GM18909 (cell line): Measurements from ENCODE around the gene GJB5.

Source experiments
- ATAC-seq: cut with Tn5 transposase; IDR thresholded peaks from one replicate; pipeline ENCODE4 v1.9.1; 2021; ENCODE audit warnings: mild to moderate bottlenecking; ENCODE audit not compliant: unreplicated experiment, poor library complexity

The GJB5 gene

DNA sequence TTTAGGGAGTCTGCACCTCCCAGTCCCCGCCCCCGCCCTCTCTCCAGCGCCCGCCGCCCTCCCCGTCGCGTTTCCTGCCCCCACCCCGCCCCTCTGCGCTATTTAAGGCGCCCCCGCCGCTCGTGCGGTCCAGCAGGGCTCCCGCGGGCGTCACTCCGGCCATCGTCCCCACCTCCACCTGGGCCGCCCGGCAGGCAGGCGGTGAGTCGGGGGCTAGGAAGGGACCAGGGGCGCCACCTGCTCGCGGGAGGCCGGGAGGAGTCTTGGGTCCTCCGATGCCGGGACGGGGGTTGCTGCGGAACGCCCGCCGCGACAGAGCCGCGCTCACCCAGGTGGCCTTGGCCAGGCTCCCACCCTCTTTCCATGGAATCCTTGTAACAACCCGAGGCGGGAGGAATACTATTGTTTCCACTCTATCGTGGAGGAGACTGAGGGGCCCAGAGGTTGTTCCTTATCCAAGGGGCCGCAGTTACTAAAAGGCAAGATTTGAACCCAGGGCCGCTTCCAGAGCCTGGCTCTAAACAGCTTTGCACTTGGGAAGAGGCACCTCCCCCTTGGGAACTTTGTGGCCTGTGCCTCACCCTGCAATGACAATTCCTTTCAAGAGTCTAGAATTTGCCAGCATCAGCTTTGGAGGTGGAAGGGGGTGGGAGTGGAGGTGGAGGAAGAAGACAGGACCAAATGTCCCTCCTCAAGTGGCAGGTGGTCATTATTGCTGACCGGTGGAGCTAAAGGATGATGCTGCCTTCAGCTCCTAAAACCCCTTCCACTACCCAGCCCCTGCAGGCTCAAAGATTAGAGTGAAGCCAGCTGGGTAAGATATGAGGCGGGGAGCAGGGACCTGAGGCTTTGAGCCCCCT is 38.3 kb downstream of the GJB5 start, which contains the start of gene GJA4:
TSS of gene GJA4 (plus strand) at position 132 of the 860 bp plus-strand sequence. CDS start 1,215 bp downstream, outside the sequence.
- ATAC-seq = no peak

- no peak for ATAC-seq
Observed at GRCh38 chr1:34794001-34794789, 39.3 kb downstream of the GJB5 start.

DNA sequence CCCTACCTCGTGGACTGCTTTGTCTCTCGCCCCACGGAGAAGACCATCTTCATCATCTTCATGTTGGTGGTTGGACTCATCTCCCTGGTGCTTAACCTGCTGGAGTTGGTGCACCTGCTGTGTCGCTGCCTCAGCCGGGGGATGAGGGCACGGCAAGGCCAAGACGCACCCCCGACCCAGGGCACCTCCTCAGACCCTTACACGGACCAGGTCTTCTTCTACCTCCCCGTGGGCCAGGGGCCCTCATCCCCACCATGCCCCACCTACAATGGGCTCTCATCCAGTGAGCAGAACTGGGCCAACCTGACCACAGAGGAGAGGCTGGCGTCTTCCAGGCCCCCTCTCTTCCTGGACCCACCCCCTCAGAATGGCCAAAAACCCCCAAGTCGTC is 39.9 kb downstream of the GJB5 start:
- no peak for ATAC-seq

- no peak for ATAC-seq
Observed at GRCh38 chr1:34795916-34796315, 41.1 kb downstream of the GJB5 start.

DNA sequence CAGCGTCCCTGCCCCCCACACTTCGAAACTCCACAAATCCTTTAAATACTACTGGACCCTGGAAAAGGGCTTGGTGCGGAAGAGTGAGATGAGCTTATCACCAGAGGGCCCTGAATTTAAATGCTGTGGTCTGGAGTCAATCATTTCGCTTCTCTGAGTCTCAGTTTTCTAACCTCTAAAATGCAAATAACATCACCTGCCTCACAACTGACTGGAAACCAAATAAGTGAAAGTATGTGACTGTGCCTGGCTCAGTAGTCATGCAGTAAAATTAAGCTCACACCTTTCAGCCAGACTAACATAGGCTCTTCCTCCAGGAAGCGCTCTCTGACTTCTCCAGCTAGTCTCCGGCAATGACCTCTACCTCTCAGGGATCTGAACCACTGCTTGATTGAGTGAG is 42.1 kb downstream of the GJB5 start:
- ATAC-seq = no peak

DNA sequence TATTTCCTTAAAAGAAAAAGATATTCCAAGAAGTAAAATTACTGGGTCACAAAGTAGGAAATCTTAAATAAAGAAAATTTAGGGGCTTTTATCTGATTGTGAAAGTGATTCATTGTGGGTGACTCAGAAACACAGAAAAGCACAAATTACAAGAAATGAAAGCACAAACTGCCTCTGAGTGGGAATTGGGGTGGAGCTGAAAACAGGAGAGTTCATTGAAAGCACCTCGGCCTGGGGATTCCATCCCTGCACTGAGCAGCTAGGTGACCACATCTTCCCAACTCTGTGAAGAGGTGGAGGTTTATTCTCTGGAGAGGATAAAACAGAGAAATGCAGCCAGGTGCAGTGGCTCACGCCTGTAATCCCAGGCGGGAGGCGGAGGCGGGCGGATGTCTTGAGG is 45.4 kb downstream of the GJB5 start:
- no peak for ATAC-seq

GRCh38 chr1:34803770-34804169 is 48.9 kb downstream of the GJB5 start:
- no peak for ATAC-seq

DNA sequence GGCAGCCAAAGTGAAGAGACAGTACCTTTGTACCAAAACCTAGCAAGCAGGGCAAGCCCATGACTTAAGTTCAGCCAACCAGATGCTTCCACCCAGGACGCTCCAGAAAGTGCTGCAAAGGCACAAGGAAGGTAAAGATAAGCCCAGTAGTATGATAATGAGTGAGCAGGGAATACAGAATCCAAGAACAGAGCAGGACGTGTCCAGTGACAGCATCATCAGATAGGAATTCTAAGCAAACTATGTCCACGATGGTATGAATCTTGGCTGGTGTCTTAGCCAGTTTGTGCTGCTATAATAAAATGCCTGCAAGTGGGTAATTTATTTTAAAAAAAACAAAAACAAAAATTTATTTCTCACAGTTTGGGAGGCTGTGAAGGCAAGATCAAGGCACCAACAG is 51.5 kb downstream of the GJB5 start:
- ATAC-seq = no peak
